T-helper 22 cell (primary cell): ENCODE measurements around the gene CYLD.
A peak's percentile ranks its signal among the peaks of the same experiment; 100 is the strongest.

ENCODE experiments used
- DNase-seq: peaks from one replicate; pipeline ENCODE4 v3.0.0-alpha.2; 2020; ENCODE audit warnings: low read depth

CYLD gene

GRCh38 chr16:50740736-50741135 is 1.1 kb upstream of the CYLD start:
- DNase-seq = no peak

DNA sequence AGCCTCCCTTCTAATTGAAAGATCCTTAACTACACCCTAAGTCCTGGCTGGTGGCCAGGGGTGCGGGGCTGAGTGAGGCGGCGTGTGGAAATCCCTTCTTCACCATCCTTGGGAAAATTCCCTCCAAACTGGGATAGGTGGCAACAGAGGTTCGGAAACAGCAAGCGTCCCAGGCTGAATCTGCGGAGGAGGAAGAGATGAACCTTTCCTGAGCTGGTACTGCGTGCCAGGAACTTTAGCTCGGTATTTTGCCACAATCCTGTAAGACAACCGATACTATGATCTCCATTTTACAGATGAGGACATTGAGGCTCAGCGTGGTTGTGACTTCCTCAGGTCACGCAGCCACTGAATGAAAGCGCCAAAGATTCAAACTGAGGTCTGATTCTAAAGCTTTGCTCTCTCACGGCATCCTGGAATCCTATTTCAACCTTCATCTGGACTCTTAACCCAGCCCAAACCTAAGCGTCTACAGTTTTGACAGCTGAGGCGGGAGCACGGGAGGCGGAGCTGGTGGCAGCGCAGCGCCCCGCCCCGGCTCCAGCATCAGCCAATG is 583 bp upstream of the CYLD start:
- no peak for DNase-seq

DNA sequence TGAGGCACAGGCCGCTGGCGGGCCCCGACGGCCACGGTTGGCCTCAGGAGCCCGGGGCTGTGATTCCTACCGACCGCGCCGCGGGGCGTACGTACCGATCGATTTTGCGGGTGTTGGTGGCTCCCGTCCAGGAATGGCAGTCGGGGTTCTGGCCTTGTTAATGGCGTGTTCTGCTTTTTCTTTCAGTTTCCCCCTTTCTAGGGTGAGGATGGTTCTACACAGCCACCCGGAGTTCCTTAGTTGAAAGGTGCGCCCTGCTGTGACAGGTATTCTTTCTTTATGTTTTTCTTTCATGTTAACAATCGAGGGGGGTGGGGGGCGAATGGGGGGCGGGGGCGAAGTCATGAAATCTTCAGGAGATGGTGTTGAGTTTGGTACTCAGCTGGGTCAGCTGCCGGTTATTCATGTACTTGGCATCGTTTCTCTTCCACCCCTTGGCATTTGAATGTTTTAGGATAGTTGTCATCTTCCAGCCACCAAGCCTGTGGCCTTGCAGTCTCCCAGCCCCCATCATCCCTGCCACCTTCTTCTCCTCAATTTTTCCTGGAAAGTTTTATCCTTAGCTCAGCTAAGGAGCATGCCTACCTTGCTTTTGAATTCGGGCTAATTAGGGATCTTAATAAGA is 802 bp downstream of the CYLD start:
- peak; percentile 42 for DNase-seq

DNA sequence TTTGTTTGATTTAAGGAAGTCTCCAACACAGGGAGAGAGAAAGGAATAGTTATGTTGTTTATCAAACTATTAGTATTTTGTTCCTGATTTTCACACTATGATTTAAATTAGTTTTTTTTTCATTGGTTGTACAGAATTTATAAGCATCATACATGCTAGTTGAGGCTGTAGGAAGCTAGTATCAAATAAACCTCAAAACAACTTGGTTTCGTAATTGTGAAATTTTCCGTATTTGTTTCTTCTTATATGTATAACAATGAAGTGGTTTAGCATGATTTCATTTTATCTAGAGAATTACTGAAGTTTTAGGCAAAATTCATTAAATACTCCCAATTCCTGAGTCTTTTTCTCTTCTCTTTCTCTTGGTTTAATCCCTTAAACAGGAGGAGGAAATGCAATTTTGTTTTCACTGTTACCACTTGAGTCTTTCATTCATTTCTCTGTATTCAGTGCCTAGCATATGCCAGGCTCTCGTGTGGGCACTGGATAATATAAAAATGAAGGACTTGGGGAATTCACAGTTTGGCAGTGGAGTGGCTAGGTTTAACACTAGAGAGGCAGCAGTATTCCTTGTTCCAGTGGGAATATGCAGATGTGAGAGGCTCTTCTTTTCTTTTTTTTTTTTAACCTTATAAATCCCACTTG is 1.8 kb downstream of the CYLD start:
- no peak for DNase-seq

GRCh38 chr16:50744881-50745280 is 3.0 kb downstream of the CYLD start:
- DNase-seq = no peak

- no peak for DNase-seq
Observed at GRCh38 chr16:50745940-50746339, 4.1 kb downstream of the CYLD start.

- peak; percentile 16 for DNase-seq
Observed at GRCh38 chr16:50747207-50747956, 5.5 kb downstream of the CYLD start.

- no peak for DNase-seq
Observed at GRCh38 chr16:50751528-50751927, 9.6 kb downstream of the CYLD start.

DNA sequence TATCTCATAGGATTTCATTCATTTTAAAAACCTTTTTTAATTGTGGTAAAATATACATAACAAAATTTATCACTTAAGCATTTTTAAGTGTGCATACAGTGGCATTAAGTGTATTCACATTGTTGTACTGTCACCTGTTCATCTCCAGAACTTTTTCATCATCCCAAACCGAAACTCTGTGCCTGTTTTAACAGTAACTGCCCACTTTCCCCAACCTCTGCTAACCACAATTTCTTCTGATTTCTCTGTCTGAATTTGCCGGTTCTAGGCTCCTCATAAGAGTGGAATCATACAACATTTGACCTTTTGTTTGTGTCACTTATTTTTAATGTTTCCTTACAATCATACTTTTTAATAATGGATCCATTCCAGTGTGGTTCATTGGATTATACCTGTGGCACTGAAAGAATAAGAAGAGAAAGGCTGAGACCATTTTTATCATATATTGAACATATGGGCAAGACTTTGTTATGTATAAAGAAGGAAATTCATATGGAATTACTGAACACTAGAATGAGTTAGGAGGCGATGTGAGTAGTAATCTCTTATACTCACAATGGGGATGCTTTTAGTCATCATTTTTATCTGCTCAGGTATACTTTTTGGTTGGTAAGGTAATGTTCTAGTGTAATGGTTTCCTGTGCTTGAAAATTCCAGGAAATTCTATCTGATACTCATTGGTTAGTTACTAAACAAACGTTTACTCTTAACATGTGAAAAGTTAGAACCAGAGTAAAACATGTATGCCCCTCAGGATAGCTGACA is 10.8 kb downstream of the CYLD start:
- DNase-seq = no peak

GRCh38 chr16:50756473-50756872 is 14.6 kb downstream of the CYLD start:
- no peak for DNase-seq

DNA sequence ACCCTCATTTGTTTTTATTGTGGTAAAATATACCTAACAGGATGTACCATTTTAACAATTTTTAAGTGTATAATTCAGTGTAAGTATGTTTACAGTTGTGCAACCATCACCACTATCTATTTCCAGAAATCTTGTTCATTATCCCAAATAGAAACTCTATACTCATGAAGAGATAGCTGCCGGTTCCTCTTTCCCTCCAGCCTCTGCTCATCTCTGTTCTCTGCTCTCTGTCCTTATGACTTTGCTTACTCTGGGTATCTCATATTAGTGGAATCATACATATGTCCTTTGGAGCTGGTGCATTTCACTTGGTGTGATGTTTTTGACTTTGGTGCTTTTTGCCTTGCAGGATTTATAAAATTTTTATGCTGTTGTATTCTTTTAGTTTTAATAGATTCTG is 19.4 kb downstream of the CYLD start:
- DNase-seq = no peak

- no peak for DNase-seq
Observed at GRCh38 chr16:50762241-50762640, 20.4 kb downstream of the CYLD start.

- no peak for DNase-seq
Observed at GRCh38 chr16:50763211-50763610, 21.3 kb downstream of the CYLD start.

GRCh38 chr16:50765260-50765659 is 23.4 kb downstream of the CYLD start:
- no peak for DNase-seq

DNA sequence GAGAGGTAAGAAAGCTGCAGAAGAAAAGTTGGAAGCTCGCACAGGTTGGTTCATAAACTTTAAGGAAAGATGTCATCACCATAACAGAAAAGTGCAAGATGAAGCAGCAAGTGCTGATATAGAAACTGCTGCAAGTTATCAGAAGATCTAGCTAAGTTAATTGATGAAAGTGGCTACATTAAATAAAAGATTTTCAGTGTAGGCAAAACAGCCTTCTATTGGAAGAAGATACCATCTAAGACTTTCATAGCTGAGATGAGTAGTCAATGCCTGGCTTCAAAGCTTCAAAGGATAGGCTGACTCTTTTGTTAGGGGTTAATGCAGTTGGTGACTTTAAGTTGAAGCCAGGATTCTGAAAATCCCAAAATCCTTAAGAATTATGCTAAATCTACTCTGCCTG is 24.0 kb downstream of the CYLD start:
- DNase-seq = no peak

DNA sequence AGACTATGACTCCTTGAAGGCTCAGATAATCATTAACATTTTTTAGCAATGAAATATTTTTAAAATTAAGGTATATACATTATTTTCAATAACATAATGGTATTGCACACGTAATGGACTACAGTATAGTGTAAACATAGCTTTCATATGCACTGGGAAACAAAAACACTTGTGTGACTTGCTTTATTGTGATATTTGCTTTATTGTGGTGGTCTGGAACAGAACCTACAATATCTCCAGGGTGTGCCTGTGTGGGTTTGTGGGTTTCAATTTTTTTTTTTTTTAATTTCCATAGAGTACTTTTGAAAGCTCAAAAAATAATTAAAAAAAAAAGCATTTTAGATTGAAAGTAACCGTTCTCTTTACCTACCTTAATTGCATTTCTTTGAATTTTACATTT is 25.3 kb downstream of the CYLD start:
- DNase-seq = no peak

GRCh38 chr16:50771366-50771765 is 29.5 kb downstream of the CYLD start:
- DNase-seq = no peak

DNA sequence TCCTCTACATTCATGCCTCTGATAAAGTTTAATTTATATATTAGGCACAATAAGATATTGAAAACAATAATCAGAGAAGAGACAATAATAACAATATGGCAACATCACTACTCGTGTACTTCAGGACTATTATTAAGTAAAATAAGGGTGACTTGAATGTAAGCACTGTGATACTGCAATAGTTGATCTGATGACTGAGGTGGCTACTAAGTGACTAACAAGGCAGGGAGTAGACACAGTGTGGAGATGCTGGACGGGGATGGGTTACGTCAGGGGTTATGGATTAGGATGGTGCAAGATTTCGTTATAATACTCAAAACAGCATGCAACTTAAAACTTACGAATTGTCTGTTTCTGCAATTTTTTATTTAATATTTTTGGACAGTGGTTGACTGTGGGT is 32.5 kb downstream of the CYLD start:
- DNase-seq = no peak

GRCh38 chr16:50774960-50775359 is 33.1 kb downstream of the CYLD start:
- DNase-seq = no peak

- DNase-seq = no peak
Observed at GRCh38 chr16:50776037-50776436, 34.2 kb downstream of the CYLD start.

GRCh38 chr16:50778284-50779163 is 36.6 kb downstream of the CYLD start:
- no peak for DNase-seq
